Activated B cell treated with CpG ODN at 0.5 μM for 24 hours (primary cell): ENCODE data around the gene BMP10. TPM values are rescaled to one million over a fixed set of nuclear protein-coding genes. Genes with fewer than 3 reads are reported as not detected.

Experiments
- ATAC-seq: fragments of 200-7000 bp; cut with Tn5 transposase; one replicate; pipeline ENCODE4 v1.10.0; 2021; ENCODE audit warnings: low read depth, mild to moderate bottlenecking, moderate library complexity
- CTCF ChIA-PET: fragments of 350-600 bp; sonication (Branson Sonifier 250); formaldehyde crosslinking; loops from one replicate; lab custom pipeline; 2021; ENCODE audit warnings: antibody characterized with exemption; lab: Charles Lee
- POLR2A ChIA-PET: fragments of 350-600 bp; sonication (Branson Sonifier 250); formaldehyde crosslinking; loops from one replicate; lab custom pipeline; 2021; ENCODE audit warnings: antibody characterized with exemption; lab: Charles Lee
- DNase-seq: peaks from one replicate; pipeline ENCODE4 v3.0.0; 2022
- H3K27ac Mint-ChIP-seq: one replicate; pipeline ENCODE4 v1.8.0; 2020; ENCODE audit warnings: mixed read lengths
- H3K27me3 Mint-ChIP-seq: one replicate; pipeline ENCODE4 v1.8.0; 2021; ENCODE audit warnings: mixed read lengths
- H3K36me3 Mint-ChIP-seq: one replicate; pipeline ENCODE4 v1.8.0; 2021; ENCODE audit warnings: low read depth, mixed read lengths
- H3K4me1 Mint-ChIP-seq: one replicate; pipeline ENCODE4 v1.8.0; 2021; ENCODE audit warnings: mixed read lengths
- H3K4me3 Mint-ChIP-seq: one replicate; pipeline ENCODE4 v1.8.0; 2020; ENCODE audit warnings: mild to moderate bottlenecking, mixed read lengths
- H3K9me3 Mint-ChIP-seq: one replicate; pipeline ENCODE4 v1.8.0; 2020; ENCODE audit warnings: mixed read lengths
- intact Hi-C: fragments of 100-400 bp; cut with micrococcal nuclease; formaldehyde crosslinking; loops from one replicate; pipeline ENCODE4 v1.15.1; 2024
- total RNA-seq: library from RNA; stranded (reverse); gene quantifications from 2 replicates; pipeline ENCODE4 v1.2.3, GENCODE V29; 2022
- TF ChIP-seq, protein P1 (sequence below): fragments of 200-600 bp; IDR thresholded peaks from one replicate; pipeline ENCODE4 v1.8.0; 2022; ENCODE audit warnings: antibody characterized with exemption, mild to moderate bottlenecking

The BMP10 gene
- total RNA-seq, 1 donor from 2014 or later = not detected

DNA sequence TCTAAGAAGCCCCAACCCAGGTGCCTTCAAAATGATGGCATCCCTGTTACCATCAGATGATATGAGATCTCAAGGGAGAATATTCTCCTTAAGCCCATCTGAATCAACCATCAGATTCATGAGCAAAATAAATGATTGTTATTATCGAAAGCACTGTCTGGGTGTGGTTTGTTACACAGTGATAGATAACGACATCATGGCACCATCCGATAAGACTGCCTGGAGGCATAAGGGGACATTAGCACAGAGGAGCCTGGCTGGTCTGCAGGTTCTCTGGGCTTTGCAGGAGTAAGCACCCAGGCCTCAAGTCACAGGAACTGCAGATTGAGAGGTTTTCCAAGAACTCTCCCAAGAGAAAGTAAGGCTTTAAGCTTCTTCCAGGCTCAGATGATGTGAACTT lies 15.6 kb downstream of the BMP10 start:
- intact Hi-C loops = no loop called here
- ATAC-seq (no peak), DNase-seq (no peak)
- no peaks in the 10 kb centered on the region for H3K27me3 Mint-ChIP-seq
- H3K4me3 Mint-ChIP-seq = no peak overlapping the region
- no peaks in the 10 kb centered on the region for H3K9me3 Mint-ChIP-seq
- no peaks in the 10 kb centered on the region for H3K36me3 Mint-ChIP-seq
- ChIA-PET CTCF (no interaction called here), POLR2A (interaction anchor here (0.6 to 1.2 kb wide), 2 partner anchors 22 to 53 kb away, joined by 4 read pairs; no protein-coding TSS in a partner anchor)
- no peak overlapping the region for H3K27ac Mint-ChIP-seq
- TF ChIP-seq, protein P1, sequence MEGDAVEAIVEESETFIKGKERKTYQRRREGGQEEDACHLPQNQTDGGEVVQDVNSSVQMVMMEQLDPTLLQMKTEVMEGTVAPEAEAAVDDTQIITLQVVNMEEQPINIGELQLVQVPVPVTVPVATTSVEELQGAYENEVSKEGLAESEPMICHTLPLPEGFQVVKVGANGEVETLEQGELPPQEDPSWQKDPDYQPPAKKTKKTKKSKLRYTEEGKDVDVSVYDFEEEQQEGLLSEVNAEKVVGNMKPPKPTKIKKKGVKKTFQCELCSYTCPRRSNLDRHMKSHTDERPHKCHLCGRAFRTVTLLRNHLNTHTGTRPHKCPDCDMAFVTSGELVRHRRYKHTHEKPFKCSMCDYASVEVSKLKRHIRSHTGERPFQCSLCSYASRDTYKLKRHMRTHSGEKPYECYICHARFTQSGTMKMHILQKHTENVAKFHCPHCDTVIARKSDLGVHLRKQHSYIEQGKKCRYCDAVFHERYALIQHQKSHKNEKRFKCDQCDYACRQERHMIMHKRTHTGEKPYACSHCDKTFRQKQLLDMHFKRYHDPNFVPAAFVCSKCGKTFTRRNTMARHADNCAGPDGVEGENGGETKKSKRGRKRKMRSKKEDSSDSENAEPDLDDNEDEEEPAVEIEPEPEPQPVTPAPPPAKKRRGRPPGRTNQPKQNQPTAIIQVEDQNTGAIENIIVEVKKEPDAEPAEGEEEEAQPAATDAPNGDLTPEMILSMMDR = no peak
- H3K4me1 Mint-ChIP-seq = peaks cover 19% of the 10 kb centered on the region

DNA sequence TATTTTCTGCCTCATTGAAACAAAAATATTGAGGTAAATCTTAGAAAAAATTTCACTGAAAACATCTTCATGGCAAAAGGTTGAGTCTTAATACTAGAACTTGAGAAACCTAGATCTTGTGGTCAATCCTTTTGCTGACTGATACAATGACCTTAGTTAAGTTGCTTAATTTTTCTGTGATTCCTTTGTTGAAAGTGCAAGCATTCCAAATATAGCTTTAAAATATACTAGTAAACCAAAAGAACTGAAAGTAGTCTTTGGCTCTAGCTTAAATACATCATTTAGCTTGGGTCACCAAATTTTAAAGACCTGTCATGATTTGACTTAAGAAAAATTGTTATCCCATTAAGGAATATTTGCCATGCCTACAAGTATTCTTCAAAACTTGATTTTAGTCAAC lies 16.7 kb downstream of the BMP10 start:
- POLR2A ChIA-PET = interaction anchor here (0.6 to 1.2 kb wide), 2 partner anchors 54 to 209 kb away, joined by 3 to 4 read pairs; no protein-coding TSS in a partner anchor

GRCh38 chr2:68853915-68854314 lies 17.3 kb downstream of the BMP10 start:
- Mint-ChIP-seq H3K27me3 (no peaks in the 10 kb centered on the region), H3K4me3 (no peak overlapping the region), H3K4me1 (peaks cover 19% of the 10 kb centered on the region), H3K9me3 (no peaks in the 10 kb centered on the region), H3K36me3 (no peaks in the 10 kb centered on the region), H3K27ac (no peak overlapping the region)
- CTCF ChIA-PET = interaction anchor here (1.2 to 2.0 kb wide), 4 partner anchors 15 to 56 kb away, joined by 3 to 4 read pairs (median 4); no protein-coding TSS in a partner anchor
- intact Hi-C loops = no loop called here
- DNase-seq = no peak
- POLR2A ChIA-PET = interaction anchor here (1.9 kb wide), 1 partner anchor 15 kb away, joined by 4 read pairs; no protein-coding TSS in a partner anchor
- ATAC-seq = no peak
- TF ChIP-seq, protein P1 = no peak

More for the DNA sequence above, 16.7 kb downstream of the BMP10 start:
- no peak for ATAC-seq
- Mint-ChIP-seq H3K4me1 (peaks cover 19% of the 10 kb centered on the region), H3K4me3 (no peak overlapping the region), H3K9me3 (no peaks in the 10 kb centered on the region), H3K27ac (no peak overlapping the region), H3K27me3 (no peaks in the 10 kb centered on the region), H3K36me3 (no peaks in the 10 kb centered on the region)
- intact Hi-C loops = no loop called here
- CTCF ChIA-PET = interaction anchor here (0.7 to 2.0 kb wide), 5 partner anchors 15 to 648 kb away, joined by 3 to 4 read pairs (median 3); no protein-coding TSS in a partner anchor
- TF ChIP-seq, protein P1 = no peak
- no peak for DNase-seq

GRCh38 chr2:68853035-68853434 lies 18.2 kb downstream of the BMP10 start:
- Mint-ChIP-seq H3K9me3 (no peaks in the 10 kb centered on the region), H3K36me3 (no peaks in the 10 kb centered on the region), H3K4me3 (no peak overlapping the region), H3K27me3 (no peaks in the 10 kb centered on the region), H3K27ac (no peak overlapping the region), H3K4me1 (peaks cover 12% of the 10 kb centered on the region)
- ChIA-PET CTCF (interaction anchor here (1.2 to 2.0 kb wide), 2 partner anchors 19 to 57 kb away, joined by 3 to 4 read pairs; no protein-coding TSS in a partner anchor), POLR2A (interaction anchor here (1.9 kb wide), 1 partner anchor 14 kb away, joined by 4 read pairs; no protein-coding TSS in a partner anchor)
- TF ChIP-seq, protein P1 = no peak
- no peak for ATAC-seq
- no peak for DNase-seq
- intact Hi-C loops = no loop called here

DNA sequence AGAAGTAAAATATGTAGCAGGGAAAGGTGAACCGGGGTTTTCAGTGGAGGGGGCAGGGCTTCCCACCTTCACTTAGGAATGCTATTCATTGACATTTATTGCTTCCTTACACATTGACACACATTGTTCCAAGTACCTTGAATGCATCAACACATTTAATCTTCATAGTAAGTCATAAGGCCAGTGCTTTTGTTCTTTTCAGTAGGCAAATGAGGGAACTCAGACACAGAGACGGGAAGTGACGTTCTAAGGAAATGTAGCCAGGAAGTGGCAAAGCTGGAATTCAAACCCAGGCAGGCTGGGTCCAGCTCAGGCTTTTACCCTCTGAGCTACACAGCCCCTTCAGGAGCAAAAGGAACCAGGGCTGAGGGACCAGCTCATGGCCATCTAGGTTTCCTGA lies 20.7 kb downstream of the BMP10 start:
- intact Hi-C loops = no loop called here
- DNase-seq = no peak
- Mint-ChIP-seq H3K27ac (no peak overlapping the region), H3K4me1 (no peaks in the 10 kb centered on the region), H3K36me3 (no peaks in the 10 kb centered on the region), H3K27me3 (no peaks in the 10 kb centered on the region), H3K4me3 (no peak overlapping the region), H3K9me3 (no peaks in the 10 kb centered on the region)
- ChIA-PET POLR2A (no interaction called here), CTCF (interaction anchor here (0.6 to 1.3 kb wide), 2 partner anchors 12 to 387 kb away, joined by 3 to 5 read pairs; no protein-coding TSS in a partner anchor)
- TF ChIP-seq, protein P1 = no peak
- ATAC-seq = no peak
